HG02840 (cell line): ENCODE measurements around the gene TIMM9.
A peak's percentile ranks its signal among the peaks of the same experiment; 100 is the strongest.
"Not testable (repeated sequence)": the region's sequence is repeated elsewhere in the genome, so short reads cannot be mapped to it uniquely, and the experiment has no call there.

Experiments used
- ATAC-seq: cut with Tn5 transposase; IDR thresholded peaks from one replicate; pipeline ENCODE4 v1.9.1; 2021; ENCODE audit warnings: mild to moderate bottlenecking, moderate library complexity, moderate number of reproducible peaks; ENCODE audit not compliant: unreplicated experiment, low FRiP score

The TIMM9 gene

GRCh38 chr14:58398895-58399294, 28.4 kb downstream of the TIMM9 start:
- ATAC-seq = no peak

- no peak for ATAC-seq
Measured at GRCh38 chr14:58398495-58398894, 28.8 kb downstream of the TIMM9 start.

- no peak for ATAC-seq
Measured at GRCh38 chr14:58397156-58397555, 30.2 kb downstream of the TIMM9 start.

GRCh38 chr14:58395812-58396788, 31.2 kb downstream of the TIMM9 start, which contains the start of gene TOMM20L:
TSS of gene TOMM20L (plus strand) at chr14:58395930. CDS start at chr14:58395958, 28 bp downstream.
- peak; percentile 95 for ATAC-seq

- no peak for ATAC-seq
Measured at GRCh38 chr14:58395562-58395811, 31.8 kb downstream of the TIMM9 start.

GRCh38 chr14:58390830-58391229, 36.5 kb downstream of the TIMM9 start:
- ATAC-seq = no peak

- no peak for ATAC-seq
Measured at GRCh38 chr14:58376791-58377190, 50.5 kb downstream of the TIMM9 start.

- ATAC-seq = no peak
Measured at GRCh38 chr14:58368956-58369355, 58.4 kb downstream of the TIMM9 start.

- no peak for ATAC-seq
Measured at GRCh38 chr14:58367296-58367695, 60.0 kb downstream of the TIMM9 start.

GRCh38 chr14:58364316-58364715, 63.0 kb downstream of the TIMM9 start:
- no peak for ATAC-seq

GRCh38 chr14:58362798-58363412, 64.4 kb downstream of the TIMM9 start:
- ATAC-seq = no peak

- not testable (repeated sequence) for ATAC-seq
Measured at GRCh38 chr14:58362272-58362671, 65.1 kb downstream of the TIMM9 start.
